Upper lobe of right lung (tissue), 1 donor: Measurements from ENCODE around the gene STOX1. TPM values are rescaled to one million over a fixed set of nuclear protein-coding genes. Genes with fewer than 3 reads are reported as not detected.

Experiments
- ATAC-seq: fragments of 200-7000 bp; cut with Tn5 transposase; one replicate; pipeline ENCODE4 v1.9.1; 2020; ENCODE audit warnings: mild to moderate bottlenecking, moderate library complexity
- DNase-seq: peaks from one replicate; pipeline ENCODE4 v3.0.0-alpha.2; 2020
- H3K27ac ChIP-seq: fragments of 200-600 bp; one replicate; pipeline ENCODE4 v1.8.0; 2022
- H3K27me3 ChIP-seq: fragments of 200-600 bp; one replicate; pipeline ENCODE4 v1.8.0; 2022; ENCODE audit warnings: mild to moderate bottlenecking
- H3K36me3 ChIP-seq: fragments of 200-600 bp; one replicate; pipeline ENCODE4 v1.8.0; 2022
- H3K4me1 ChIP-seq: fragments of 200-600 bp; one replicate; pipeline ENCODE4 v1.8.0; 2022
- H3K4me3 ChIP-seq: fragments of 200-600 bp; one replicate; pipeline ENCODE4 v1.8.0; 2022; ENCODE audit warnings: mild to moderate bottlenecking
- H3K9me3 ChIP-seq: fragments of 200-600 bp; one replicate; pipeline ENCODE4 v1.8.0; 2022
- intact Hi-C: fragments of 100-400 bp; cut with DNase I; formaldehyde crosslinking; loops from one replicate; pipeline ENCODE4 v1.11.0; 2022
- total RNA-seq: library from RNA; stranded (reverse); fragmentation: NEBNext Ultra II Directional; extraction: Animal tissue kit (Norgen Biotek cat#: 25700); gene quantifications from one replicate; pipeline ENCODE4 v1.2.1, GENCODE V29; 2021
- TF ChIP-seq, protein P1 (sequence below): fragments of 200-600 bp; IDR thresholded peaks from one replicate; pipeline ENCODE4 v1.8.0; 2022; ENCODE audit warnings: antibody characterized with exemption
- donor health status: DM: no; HTN: yes; CAD: no; lungs with severe emphysema.

The STOX1 gene
- total RNA-seq, 1 donor from 2014 or later = 0.46 TPM

GRCh38 chr10:68871105-68871711 is 43.9 kb downstream of the STOX1 start:
- DNase-seq = no peak

GRCh38 chr10:68871731-68872342 is 44.5 kb downstream of the STOX1 start:
- no peak for DNase-seq
- Histone ChIP-seq H3K27ac (no peak overlapping the region), H3K9me3 (no peaks in the 10 kb centered on the region), H3K4me1 (no peaks in the 10 kb centered on the region), H3K27me3 (no peaks in the 10 kb centered on the region), H3K4me3 (no peak overlapping the region), H3K36me3 (no peaks in the 10 kb centered on the region)
- no peak for ATAC-seq
- intact Hi-C loops = no loop called here
- TF ChIP-seq, protein P1, sequence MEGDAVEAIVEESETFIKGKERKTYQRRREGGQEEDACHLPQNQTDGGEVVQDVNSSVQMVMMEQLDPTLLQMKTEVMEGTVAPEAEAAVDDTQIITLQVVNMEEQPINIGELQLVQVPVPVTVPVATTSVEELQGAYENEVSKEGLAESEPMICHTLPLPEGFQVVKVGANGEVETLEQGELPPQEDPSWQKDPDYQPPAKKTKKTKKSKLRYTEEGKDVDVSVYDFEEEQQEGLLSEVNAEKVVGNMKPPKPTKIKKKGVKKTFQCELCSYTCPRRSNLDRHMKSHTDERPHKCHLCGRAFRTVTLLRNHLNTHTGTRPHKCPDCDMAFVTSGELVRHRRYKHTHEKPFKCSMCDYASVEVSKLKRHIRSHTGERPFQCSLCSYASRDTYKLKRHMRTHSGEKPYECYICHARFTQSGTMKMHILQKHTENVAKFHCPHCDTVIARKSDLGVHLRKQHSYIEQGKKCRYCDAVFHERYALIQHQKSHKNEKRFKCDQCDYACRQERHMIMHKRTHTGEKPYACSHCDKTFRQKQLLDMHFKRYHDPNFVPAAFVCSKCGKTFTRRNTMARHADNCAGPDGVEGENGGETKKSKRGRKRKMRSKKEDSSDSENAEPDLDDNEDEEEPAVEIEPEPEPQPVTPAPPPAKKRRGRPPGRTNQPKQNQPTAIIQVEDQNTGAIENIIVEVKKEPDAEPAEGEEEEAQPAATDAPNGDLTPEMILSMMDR = no peak

More at GRCh38 chr10:68871105-68871711, 43.9 kb downstream of the STOX1 start:
- Histone ChIP-seq H3K4me3 (no peak overlapping the region), H3K27me3 (no peaks in the 10 kb centered on the region), H3K9me3 (no peaks in the 10 kb centered on the region), H3K4me1 (no peaks in the 10 kb centered on the region), H3K27ac (peak overlapping the region; percentile 6), H3K36me3 (no peaks in the 10 kb centered on the region)
- no peak for ATAC-seq
- TF ChIP-seq, protein P1 = no peak
- intact Hi-C loops = no loop called here

DNA sequence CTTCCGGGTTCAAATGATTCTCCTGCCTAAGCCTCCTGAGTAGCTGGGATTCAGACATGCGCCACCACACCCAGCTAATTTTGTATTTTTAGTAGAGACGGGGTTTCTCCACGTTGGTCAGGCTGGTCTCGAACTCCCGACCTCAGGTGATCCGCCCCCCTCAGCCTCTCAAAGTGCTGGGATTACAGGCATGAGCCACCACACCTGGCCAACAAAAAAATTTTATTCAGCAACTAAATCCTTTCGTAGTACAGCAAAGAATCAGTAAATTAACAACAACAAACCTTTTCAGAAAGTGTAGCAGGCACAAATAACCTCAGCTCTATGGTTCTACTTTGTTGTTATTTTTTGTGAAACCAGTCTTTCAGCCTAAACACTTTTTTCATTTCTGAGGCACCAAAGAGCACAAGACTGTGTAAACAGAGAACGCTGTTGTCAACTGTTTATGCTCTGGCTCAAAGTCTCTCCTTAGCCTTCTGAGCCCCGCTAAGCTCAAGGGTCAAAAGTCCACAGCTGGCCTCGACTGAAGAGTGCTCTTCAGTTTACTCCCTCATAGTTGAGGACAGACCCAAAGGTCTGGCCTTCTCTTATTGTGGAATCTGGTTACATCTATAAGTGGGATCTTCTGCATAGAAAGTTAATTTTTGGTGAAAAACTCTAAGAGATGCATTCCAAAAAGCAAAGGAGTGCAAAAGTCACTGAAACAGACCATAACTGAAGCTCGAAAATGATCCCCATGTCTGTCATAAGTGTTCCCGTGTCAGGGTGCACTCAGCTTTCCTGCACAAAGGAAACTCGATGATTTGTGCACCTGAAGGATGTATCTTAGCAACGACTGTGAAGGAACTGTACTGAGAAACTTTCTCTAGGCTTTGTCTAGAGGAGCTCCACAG is 49.2 kb downstream of the STOX1 start:
- intact Hi-C loops = no loop called here
- ATAC-seq = no peak
- DNase-seq = no peak
- Histone ChIP-seq H3K36me3 (no peaks in the 10 kb centered on the region), H3K9me3 (no peaks in the 10 kb centered on the region), H3K4me3 (no peak overlapping the region), H3K4me1 (no peaks in the 10 kb centered on the region), H3K27ac (no peak overlapping the region), H3K27me3 (no peaks in the 10 kb centered on the region)
- TF ChIP-seq, protein P1 = no peak

DNA sequence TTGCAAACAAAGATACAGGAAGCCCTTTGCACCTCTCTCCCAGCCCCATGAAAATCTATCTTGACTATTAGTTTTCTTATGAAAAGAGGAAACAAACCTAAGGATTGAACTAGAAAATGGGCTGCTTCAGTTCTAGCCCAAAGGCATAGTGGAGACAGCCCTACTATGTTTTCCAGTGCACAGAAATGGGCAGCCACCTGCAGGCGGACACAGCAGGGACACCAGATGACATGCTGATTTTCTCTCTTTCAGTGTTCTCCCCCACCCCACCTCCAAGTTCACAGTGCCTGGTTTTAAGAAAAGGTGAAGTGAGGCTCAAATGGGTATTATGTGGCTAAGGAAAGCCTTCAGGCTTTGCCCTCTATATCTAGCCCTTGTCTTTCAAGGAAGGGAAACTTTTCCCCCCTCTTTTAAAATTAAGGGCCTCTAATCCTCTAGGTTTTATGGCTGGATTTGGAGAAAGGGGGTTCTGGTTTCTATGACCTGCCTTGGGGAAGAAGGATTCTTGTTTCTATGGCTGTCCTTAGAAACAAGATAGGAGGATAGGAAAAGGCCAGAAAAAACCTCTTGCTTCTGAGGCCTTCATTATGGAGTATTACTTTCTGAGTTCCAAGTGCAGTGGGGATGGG is 50.3 kb downstream of the STOX1 start:
- Histone ChIP-seq H3K4me1 (no peaks in the 10 kb centered on the region), H3K9me3 (no peaks in the 10 kb centered on the region), H3K27me3 (no peaks in the 10 kb centered on the region), H3K36me3 (no peaks in the 10 kb centered on the region), H3K4me3 (no peak overlapping the region), H3K27ac (no peak overlapping the region)
- DNase-seq = no peak
- ATAC-seq = no peak
- TF ChIP-seq, protein P1 = no peak
- intact Hi-C loops = no loop called here

DNA sequence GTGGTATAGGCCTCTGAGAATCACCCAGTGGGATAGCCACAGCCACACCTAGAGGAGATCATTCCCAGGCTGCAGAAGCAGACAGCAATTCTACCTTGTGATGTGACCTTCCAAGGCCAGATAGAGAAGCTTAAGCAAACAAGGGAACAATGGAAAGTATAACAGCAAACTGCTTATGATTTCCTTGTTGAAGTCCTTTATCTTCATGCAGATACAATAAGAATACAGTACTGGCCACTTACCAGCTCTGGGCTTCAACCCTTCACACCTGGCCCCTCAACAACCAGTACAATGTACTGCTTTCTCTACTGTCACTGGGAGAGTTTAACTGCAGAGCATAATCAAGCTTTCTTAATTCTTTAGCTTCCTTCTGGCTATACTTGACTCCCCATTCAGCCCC is 51.2 kb downstream of the STOX1 start:
- Histone ChIP-seq H3K27ac (no peak overlapping the region), H3K36me3 (no peaks in the 10 kb centered on the region), H3K4me3 (no peak overlapping the region), H3K4me1 (no peaks in the 10 kb centered on the region), H3K27me3 (no peaks in the 10 kb centered on the region), H3K9me3 (no peaks in the 10 kb centered on the region)
- no peak for DNase-seq
- intact Hi-C loops = no loop called here
- ATAC-seq = no peak
- TF ChIP-seq, protein P1 = no peak
